GM23338 (cell line): ENCODE measurements around the gene HS6ST1. TPM values are rescaled to one million over a fixed set of nuclear protein-coding genes. Genes with fewer than 3 reads are reported as not detected.

Experiments used
- ATAC-seq: fragments of 200-7000 bp; cut with Tn5 transposase; 3 replicates; pipeline ENCODE4 v1.9.1; 2020
- DNase-seq: peaks from one replicate; pipeline ENCODE4 v3.0.0-alpha.2; 2015; ENCODE audit warnings: low spot score
- H2AFZ ChIP-seq: fragments of 200-600 bp; sonication (generic); 2 replicates; pipeline ENCODE4 v1.8.0; 2016; ENCODE audit warnings: antibody characterized with exemption, mild to moderate bottlenecking, moderate library complexity
- H3F3A ChIP-seq: fragments of 200-600 bp; sonication (generic); replicated peaks from 2 replicates; pipeline ENCODE4 v1.8.0; 2017; ENCODE audit warnings: antibody characterized with exemption, mixed run types, low read depth
- H3K27ac ChIP-seq: fragments of 200-600 bp; sonication (generic); 2 replicates; pipeline ENCODE4 v1.6.1; 2016; ENCODE audit warnings: low read depth
- H3K27me3 ChIP-seq: fragments of 200-600 bp; sonication (generic); 2 replicates; pipeline ENCODE4 v1.8.0; 2016; ENCODE audit warnings: mild to moderate bottlenecking, mixed run types, moderate library complexity; ENCODE audit not compliant: insufficient read depth
- H3K36me3 ChIP-seq: fragments of 200-600 bp; sonication (generic); 2 replicates; pipeline ENCODE4 v1.8.0; 2016; ENCODE audit warnings: mild to moderate bottlenecking; ENCODE audit not compliant: insufficient read depth
- H3K4me1 ChIP-seq: fragments of 200-600 bp; sonication (generic); 2 replicates; pipeline ENCODE4 v1.8.0; 2016; ENCODE audit warnings: mild to moderate bottlenecking, moderate library complexity; ENCODE audit not compliant: insufficient read depth
- H3K4me2 ChIP-seq: fragments of 200-600 bp; sonication (generic); 2 replicates; pipeline ENCODE4 v1.7.1; 2017; ENCODE audit warnings: mixed run types
- H3K4me3 ChIP-seq: fragments of 200-600 bp; sonication (generic); 2 replicates; pipeline ENCODE4 v1.6.1; 2016; ENCODE audit warnings: mixed run types
- H3K79me2 ChIP-seq: fragments of 200-600 bp; sonication (generic); replicated peaks from 2 replicates; pipeline ENCODE4 v1.8.0; 2017; ENCODE audit warnings: mild to moderate bottlenecking; ENCODE audit not compliant: insufficient read depth
- H3K9me2 ChIP-seq: fragments of 200-600 bp; sonication (generic); 2 replicates; pipeline ENCODE4 v1.8.0; 2017; ENCODE audit not compliant: insufficient read depth
- H4K20me1 ChIP-seq: fragments of 200-600 bp; sonication (generic); replicated peaks from 2 replicates; pipeline ENCODE4 v1.8.0; 2017; ENCODE audit warnings: mild to moderate bottlenecking; ENCODE audit not compliant: insufficient read depth
- H3K27ac Mint-ChIP-seq: 2 replicates; pipeline ENCODE4 v1.8.0; 2020; ENCODE audit warnings: inconsistent platforms, mild to moderate bottlenecking, moderate library complexity, mixed read lengths
- H3K27me3 Mint-ChIP-seq: 3 replicates; pipeline ENCODE4 v1.8.0; 2022; ENCODE audit warnings: low read depth, mild to moderate bottlenecking, moderate library complexity, mixed read lengths, inconsistent platforms; ENCODE audit not compliant: insufficient read depth, poor library complexity
- H3K36me3 Mint-ChIP-seq: 3 replicates; pipeline ENCODE4 v1.8.0; 2021; ENCODE audit warnings: low read depth, mild to moderate bottlenecking, inconsistent platforms, moderate library complexity, mixed read lengths
- H3K4me1 Mint-ChIP-seq: 3 replicates; pipeline ENCODE4 v1.8.0; 2020; ENCODE audit warnings: mild to moderate bottlenecking, inconsistent platforms, mixed read lengths
- H3K4me3 Mint-ChIP-seq: 3 replicates; pipeline ENCODE4 v1.8.0; 2021; ENCODE audit warnings: moderate library complexity, mild to moderate bottlenecking, inconsistent platforms, mixed read lengths
- H3K9me3 Mint-ChIP-seq: 3 replicates; pipeline ENCODE4 v1.8.0; 2020; ENCODE audit warnings: moderate library complexity, mild to moderate bottlenecking, inconsistent platforms, mixed read lengths
- CREB1 ChIP-seq: fragments of 250-450 bp; sonication (Bioruptor Pico); IDR thresholded peaks from 2 replicates; pipeline ENCODE4 v1.5.0; 2020; ENCODE audit warnings: low read depth, mild to moderate bottlenecking, moderate library complexity
- EZH2 ChIP-seq: fragments of 200-600 bp; sonication (generic); IDR thresholded peaks from one replicate; pipeline ENCODE4 v1.8.0; 2017; ENCODE audit warnings: antibody characterized with exemption, mild to moderate bottlenecking, low read depth; ENCODE audit not compliant: unreplicated experiment
- JUNB ChIP-seq: IDR thresholded peaks from one replicate; pipeline ENCODE4 v1.6.1; 2016; ENCODE audit warnings: antibody characterized with exemption; ENCODE audit not compliant: unreplicated experiment
- NANOG ChIP-seq: IDR thresholded peaks from 2 replicates; pipeline ENCODE4 v1.6.1; 2016; ENCODE audit warnings: antibody characterized with exemption, borderline replicate concordance
- POLR2AphosphoS5 ChIP-seq: IDR thresholded peaks from 2 replicates; pipeline ENCODE4 v1.6.1; 2016; ENCODE audit warnings: antibody characterized with exemption, low read depth
- STAT1 ChIP-seq: IDR thresholded peaks from one replicate; pipeline ENCODE4 v1.6.1; 2016; ENCODE audit warnings: antibody characterized with exemption; ENCODE audit not compliant: unreplicated experiment
- ZNF114 ChIP-seq: fragments of 250-450 bp; sonication (Bioruptor Pico); IDR thresholded peaks from 2 replicates; pipeline ENCODE4 v1.5.0; 2020; ENCODE audit warnings: mild to moderate bottlenecking, moderate library complexity
- ZNF331 ChIP-seq: fragments of 250-450 bp; sonication (Bioruptor Pico); IDR thresholded peaks from 2 replicates; pipeline ENCODE4 v1.5.0; 2020; ENCODE audit warnings: low read depth, mild to moderate bottlenecking, moderate library complexity
- ZNF462 ChIP-seq: fragments of 250-450 bp; sonication (Bioruptor Pico); IDR thresholded peaks from 2 replicates; pipeline ENCODE4 v1.5.0; 2020; ENCODE audit warnings: mild to moderate bottlenecking, moderate library complexity
- polyA plus RNA-seq: library from polyadenylated mRNA; unstranded; fragments of >200 nt; fragmentation: Nextera tagmentation; extraction: Ambion mirVana; gene quantifications from 2 replicates; pipeline ENCODE4 v1.2.1, GENCODE V29; 2016
- total RNA-seq: library from RNA; depleted of rRNA; stranded (reverse); fragments of >200 nt; shearing (Covaris generic); gene quantifications from 2 replicates; pipeline ENCODE4 v1.2.3, GENCODE V29; 2014
- TF ChIP-seq, protein P1 (sequence below), 2 experiments: fragments of 200-600 bp in 1 of 2; sonication (generic) in 1 of 2; conservative IDR thresholded peaks; 2 replicates each; pipeline versions ENCODE4 v1.5.1 to v1.6.1; 2016 to 2017; ENCODE audit warnings: antibody characterized with exemption in 2 of 2, low read depth in 2 of 2, mild to moderate bottlenecking in 2 of 2, moderate library complexity in 1 of 2
- TF ChIP-seq, protein P2 (sequence below): IDR thresholded peaks from 2 replicates; pipeline ENCODE4 v1.6.1; 2016; ENCODE audit warnings: antibody characterized with exemption

HS6ST1 gene
- total and polyA plus RNA-seq, 2 experiments from 2014 or later = 21.1 to 106 TPM

DNA sequence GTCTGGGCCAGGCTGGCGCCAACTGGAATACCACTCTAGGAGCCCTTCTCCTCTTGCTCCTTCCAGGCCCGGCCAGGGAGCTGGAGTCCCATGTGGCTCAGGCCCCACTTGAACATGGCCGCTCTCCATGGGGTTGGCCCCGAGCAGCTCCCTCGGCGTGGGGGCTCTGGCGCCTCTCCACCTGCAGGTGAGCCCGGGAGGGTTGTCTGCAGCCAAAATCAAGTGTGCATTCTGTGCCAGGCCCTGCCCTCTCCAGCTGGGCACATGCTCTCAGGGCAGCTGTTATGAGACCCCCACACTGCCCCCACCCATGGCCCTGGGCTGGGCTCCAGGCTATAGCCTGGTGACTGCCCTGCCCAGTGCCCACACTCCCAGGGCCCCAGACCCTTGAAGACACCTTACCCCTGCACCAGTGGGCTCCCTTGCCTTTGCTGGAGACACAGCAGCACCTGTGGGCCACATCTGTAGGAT, 45.8 kb upstream of the HS6ST1 start (continued):
- TF ChIP-seq, protein P1, sequence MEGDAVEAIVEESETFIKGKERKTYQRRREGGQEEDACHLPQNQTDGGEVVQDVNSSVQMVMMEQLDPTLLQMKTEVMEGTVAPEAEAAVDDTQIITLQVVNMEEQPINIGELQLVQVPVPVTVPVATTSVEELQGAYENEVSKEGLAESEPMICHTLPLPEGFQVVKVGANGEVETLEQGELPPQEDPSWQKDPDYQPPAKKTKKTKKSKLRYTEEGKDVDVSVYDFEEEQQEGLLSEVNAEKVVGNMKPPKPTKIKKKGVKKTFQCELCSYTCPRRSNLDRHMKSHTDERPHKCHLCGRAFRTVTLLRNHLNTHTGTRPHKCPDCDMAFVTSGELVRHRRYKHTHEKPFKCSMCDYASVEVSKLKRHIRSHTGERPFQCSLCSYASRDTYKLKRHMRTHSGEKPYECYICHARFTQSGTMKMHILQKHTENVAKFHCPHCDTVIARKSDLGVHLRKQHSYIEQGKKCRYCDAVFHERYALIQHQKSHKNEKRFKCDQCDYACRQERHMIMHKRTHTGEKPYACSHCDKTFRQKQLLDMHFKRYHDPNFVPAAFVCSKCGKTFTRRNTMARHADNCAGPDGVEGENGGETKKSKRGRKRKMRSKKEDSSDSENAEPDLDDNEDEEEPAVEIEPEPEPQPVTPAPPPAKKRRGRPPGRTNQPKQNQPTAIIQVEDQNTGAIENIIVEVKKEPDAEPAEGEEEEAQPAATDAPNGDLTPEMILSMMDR (conservative IDR thresholded peaks at IDR 0.05; ENCODE audit: low read depth in 2 of 2) = no peak

DNA sequence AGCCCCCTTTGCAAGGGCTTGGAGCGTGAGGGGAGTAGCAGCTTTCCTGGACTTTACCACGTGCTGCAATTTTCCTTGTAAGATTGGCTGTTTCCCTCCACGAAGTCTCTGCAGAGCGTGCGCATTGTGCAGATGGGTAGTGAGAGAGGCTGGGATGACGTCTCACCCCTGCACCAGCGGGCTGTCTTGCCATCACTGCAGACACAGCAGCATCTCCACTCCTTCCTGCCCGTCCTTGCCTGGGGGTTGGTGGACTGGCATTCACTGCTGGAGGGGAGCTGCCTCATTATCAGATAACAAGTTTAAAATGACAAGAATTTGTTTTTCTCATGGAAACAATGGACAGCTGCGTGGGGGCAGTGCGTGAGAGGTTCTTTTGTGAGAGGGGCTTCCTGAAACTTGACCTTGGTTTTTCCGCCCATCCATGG, 45.3 kb upstream of the HS6ST1 start:
- Histone ChIP-seq H3K79me2 (no peaks in the 10 kb centered on the region), H3K4me3 (no peak overlapping the region), H4K20me1 (no peaks in the 10 kb centered on the region), H3F3A (0 out of 2 replicates have a peak, but pooled peaks cover 7% of the 10 kb centered on the region), H3K27me3 (no peaks in the 10 kb centered on the region), H2AFZ (no peak overlapping the region), H3K9me2 (peaks cover 7% of the 10 kb centered on the region; the same call in 1 of the 2 replicates), H3K4me2 (0 out of 2 replicates have a peak overlapping the region, but pooled peaks have one; percentile 43), H3K36me3 (no peaks in the 10 kb centered on the region), H3K4me1 (peaks cover 25% of the 10 kb centered on the region), H3K27ac (peak overlapping the region; percentile 45; the same call in 1 of the 2 replicates)
- H3K4me3 Mint-ChIP-seq = no peak overlapping the region; the same call in 2 of the 3 replicates
- peaks cover 16% of the 10 kb centered on the region for H3K27me3 Mint-ChIP-seq
- no peak overlapping the region for H3K27ac Mint-ChIP-seq
- peak; percentile 24 for DNase-seq
- no peaks in the 10 kb centered on the region for H3K36me3 Mint-ChIP-seq
- TF ChIP-seq STAT1 = no peak
- TF ChIP-seq EZH2 = no peak
- TF ChIP-seq JUNB = no peak
- no peak for TF ChIP-seq ZNF114 (CRISPR knock-in tag)
- TF ChIP-seq CREB1 (CRISPR knock-in tag) = no peak
- TF ChIP-seq ZNF331 (CRISPR knock-in tag) = no peak
- TF ChIP-seq, protein P1 (conservative IDR thresholded peaks at IDR 0.05; ENCODE audit: low read depth in 2 of 2) = no peak
- TF ChIP-seq, protein P2, sequence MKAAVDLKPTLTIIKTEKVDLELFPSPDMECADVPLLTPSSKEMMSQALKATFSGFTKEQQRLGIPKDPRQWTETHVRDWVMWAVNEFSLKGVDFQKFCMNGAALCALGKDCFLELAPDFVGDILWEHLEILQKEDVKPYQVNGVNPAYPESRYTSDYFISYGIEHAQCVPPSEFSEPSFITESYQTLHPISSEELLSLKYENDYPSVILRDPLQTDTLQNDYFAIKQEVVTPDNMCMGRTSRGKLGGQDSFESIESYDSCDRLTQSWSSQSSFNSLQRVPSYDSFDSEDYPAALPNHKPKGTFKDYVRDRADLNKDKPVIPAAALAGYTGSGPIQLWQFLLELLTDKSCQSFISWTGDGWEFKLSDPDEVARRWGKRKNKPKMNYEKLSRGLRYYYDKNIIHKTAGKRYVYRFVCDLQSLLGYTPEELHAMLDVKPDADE = no peak
- TF ChIP-seq NANOG = no peak
- TF ChIP-seq POLR2AphosphoS5 = no peak
- TF ChIP-seq ZNF462 = no peak
- peaks cover 46% of the 10 kb centered on the region for H3K4me1 Mint-ChIP-seq
- no peaks in the 10 kb centered on the region; the same call in 2 of the 3 replicates for H3K9me3 Mint-ChIP-seq
- ATAC-seq = no peak
